CD4-positive, alpha-beta T cell treated with Interferon gamma for 1 hour (primary cell): ENCODE data around the gene NTM.

Experiments
- DNase-seq: peaks from one replicate; pipeline ENCODE4 v3.0.0-alpha.2; 2020

Gene NTM

DNA sequence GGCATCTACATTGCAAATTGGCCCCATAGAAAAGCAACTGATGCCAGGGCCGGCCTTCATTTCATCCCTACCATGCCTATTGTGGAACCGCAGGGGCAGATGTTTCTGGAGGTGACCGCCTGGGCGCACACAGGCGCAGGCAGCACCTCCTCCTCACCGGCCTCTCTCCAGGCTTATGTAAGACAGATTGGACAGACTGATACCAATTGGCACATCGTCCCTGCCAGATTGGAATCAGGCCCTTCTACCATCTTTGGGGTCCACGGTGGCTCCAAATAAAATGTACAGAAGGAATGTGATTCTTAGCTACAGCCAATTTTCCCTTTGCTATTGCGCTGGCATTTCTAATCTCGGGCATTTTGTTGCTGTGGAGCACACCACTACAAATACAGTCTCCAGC is 732.6 kb downstream of the NTM start:
- DNase-seq: no peak

DNA sequence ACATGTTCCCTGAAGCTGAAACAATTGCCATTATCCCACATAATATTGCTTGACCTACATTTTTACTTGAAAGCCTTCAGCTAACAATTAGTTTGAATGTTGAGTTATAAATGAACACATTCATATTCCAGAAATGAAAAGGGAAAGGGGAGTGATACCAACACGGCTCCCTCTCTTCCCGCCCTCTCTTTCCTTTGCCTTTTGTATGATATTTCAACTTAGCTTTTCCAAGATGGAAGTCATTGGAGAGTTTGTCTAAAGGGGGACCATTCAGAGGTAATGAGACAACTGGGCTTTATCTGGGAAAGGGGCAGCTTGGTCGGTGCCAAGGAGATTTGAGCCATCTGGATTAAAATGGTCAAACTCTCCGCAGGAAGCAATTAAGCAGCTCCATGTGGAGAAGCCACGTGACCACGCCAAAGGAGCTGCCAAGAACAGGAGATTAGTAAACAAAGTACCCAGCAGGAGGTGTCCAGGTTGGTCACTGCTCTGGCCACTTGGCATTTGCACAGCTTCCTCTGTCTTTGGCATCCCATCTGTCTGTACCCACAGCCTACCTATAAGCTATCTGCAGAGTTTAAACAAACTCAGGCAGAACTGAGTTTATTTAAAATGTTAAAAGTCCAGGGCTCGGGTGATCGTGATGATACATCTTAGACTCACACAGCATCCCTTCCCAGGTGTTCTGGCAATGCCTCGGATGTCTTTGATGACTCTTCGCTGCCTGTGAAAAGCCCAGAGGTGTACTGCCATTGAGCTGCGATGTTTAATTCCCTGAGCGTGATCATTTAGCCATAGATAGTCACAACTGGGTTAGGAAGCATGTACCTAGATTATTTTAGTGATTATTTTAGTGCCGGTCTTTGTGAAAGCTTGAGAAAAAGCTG is 735.9 kb downstream of the NTM start:
- no peak for DNase-seq

DNA sequence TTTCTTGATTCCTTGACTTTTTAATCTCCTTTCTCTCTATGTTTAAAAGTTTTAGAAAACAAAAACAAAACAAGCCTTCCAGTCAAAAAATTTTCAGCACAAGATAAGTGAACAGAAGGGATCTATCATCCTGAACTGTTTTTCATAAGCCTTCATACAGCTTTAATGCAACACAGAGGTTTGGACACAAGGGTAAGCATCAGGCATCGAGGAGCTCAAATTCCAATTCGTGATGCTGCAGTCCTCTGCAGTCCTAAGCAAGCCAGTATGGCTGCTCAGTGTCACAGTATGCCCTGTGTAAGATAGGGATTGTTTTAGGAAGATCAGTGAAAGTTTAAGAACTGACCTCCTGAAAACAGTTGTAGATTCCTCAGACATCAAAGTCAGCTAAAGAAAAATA is 740.9 kb downstream of the NTM start:
- no peak for DNase-seq

DNA sequence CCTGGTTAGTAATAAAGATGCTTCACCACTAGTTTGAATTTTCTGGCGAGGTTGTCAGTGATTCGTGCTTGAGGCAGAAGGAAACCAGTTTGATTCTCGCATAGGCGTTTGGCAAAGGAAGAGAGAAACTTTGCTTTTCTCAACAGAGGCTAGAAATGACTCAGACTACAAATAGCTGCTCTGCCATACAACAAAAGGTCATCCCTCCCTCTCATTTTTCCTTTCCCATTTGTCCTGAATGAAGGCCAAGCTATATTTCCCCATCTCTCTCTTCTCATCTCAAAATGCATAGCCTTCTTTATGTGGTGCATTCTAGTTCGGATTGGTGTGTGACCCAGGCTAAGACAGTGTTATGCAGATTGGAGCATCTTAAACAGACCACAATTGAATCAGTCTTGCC is 741.4 kb downstream of the NTM start:
- no peak for DNase-seq

DNA sequence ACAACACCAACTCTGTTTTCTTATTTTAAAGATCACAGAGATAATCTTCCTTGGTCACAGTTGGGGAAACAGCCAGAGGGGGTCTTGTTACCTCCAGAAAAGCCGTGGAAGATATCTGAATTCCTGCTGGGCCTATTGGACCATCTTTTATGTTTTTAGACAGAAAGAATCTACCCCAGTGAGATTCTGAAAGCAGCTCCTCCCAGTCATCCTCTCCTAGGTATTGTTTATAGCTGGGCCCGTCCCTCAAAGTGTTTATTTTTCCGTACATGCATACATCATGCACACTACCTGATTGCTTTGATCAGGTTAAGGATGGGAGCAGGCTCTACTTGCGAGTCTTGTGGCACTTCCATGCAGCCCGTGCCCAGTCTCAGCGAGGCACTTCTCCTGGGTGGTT is 742.4 kb downstream of the NTM start:
- no peak for DNase-seq

DNA sequence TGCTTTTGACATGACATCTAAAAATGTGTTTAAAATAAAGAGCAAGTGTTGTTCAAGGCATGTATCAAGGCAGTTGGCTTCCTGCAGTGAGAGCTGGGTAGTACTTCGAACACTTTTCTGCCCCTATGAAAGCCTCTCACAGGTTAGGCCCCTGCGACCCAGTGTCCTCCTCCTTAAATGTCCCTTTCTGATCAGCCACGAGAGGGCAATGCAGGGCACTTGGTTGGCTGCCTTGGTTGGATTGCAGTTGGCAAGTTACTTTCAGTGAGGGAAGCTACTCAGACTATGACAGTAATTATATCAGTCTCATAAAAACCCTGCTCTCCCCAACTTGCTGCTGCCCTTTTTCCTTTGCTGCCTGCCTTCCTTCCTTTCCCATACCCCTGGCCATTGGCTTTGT is 743.8 kb downstream of the NTM start:
- DNase-seq: peak; percentile 5

DNA sequence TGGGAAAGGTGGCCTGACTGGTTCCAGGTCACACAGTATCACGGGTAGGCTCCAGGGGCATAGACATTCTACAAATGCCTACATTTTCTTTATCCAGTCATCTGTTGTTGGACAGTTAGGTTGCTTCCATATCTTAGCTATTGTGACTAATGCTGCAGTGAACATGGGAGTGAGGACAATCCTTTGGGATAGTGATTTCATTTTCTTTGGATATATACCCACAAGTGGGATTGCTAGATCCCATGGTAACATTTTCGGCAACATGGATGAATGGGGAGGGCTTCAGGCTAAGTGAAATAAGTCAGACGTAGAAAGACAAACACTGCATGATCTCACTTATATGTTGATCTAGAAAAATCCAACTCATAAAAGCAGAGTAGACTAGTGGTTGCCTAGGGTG is 744.3 kb downstream of the NTM start:
- no peak for DNase-seq

DNA sequence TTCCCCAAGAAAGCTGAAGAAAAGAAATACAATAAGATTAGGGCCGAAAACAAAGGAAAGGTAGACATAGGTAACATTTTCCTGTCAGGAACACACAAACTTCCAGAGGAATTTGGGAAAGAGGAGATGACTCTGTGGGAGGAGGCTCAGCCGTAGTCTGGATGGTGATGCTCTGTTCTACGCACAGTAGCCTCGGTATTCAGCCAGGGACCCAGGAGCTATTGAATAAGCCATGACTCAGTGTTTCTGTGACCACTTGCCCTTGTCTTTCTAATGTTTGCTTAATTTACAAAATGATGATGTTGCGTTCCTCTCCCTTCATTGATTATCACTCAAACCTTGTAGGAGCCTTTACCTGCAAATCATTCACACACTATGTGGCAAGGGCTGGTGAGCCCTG is 745.0 kb downstream of the NTM start:
- no peak for DNase-seq

DNA sequence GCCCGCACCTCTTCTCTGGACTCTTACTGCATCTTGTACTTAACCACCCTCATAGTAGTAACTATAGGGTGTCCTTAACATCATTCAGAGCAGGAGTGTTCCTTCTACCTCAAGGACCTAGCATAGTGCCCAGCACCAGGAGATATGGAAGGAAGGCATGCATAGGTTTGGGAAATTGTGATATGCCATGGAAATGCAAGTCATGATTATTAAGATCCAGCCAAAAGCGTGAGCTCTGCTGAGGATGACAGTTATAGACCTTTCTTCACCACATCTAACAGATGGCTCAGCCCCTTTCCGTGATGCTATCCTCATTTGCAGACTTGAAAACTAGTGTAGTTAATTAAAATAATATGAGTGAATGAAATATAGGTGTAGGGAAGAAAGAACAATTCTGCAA is 746.1 kb downstream of the NTM start:
- no peak for DNase-seq

DNA sequence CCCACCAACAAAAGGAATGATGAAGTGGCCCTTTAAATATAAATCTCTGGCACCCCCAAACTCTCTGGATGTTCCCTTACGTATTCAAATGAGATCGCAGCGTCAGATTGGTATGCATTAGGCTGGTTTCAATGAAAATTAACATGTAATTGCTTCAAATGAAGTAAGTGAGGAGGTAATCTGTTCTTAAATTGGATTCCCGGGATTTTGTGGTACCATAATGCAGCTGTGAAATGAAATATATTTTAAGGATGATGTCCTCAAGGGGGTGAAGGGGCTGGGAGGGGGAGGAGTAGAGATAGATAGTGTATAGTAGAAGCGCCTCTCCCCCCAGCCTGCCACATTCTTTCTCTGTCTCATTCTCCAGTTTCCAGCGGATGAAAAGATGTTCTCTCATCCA is 748.2 kb downstream of the NTM start:
- DNase-seq: no peak

DNA sequence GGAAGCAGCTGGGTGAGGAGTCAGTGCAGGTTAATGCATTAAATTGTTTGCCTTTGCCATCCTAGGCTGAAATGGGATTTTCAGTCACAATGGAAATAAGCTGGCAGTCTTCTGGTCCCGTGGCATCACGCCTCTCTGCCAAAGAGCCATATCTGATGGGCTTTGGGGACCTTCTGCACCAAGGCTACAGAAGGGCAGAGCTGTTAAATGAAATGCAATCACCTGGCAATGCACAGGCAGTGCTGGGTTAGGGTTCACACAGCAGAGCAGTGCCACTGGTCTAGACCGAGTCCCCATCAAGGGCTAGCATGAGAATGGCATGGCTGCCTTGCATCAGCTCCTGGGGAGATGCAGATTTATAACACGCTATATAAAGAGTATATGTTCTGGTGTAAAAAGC is 749.2 kb downstream of the NTM start:
- DNase-seq: no peak

DNA sequence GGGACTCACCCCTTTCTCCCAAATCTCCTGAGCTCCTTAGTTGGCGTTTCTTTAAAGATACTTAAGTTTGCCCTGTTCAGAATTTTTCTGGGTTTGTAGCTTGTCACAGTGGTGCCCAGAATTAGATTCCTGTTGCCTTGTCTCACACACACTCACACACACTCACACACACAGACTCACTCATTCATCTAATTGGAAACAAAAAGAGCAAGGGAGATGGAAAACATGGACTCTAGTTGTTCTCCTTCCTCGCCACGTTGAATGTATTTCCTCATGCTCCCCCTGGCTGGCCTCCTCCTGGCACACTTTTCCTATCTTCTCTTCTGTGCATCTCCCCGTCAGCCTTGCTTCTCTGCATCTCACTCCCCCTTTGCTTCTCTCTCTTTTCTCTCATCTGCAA is 752.3 kb downstream of the NTM start:
- DNase-seq: no peak

DNA sequence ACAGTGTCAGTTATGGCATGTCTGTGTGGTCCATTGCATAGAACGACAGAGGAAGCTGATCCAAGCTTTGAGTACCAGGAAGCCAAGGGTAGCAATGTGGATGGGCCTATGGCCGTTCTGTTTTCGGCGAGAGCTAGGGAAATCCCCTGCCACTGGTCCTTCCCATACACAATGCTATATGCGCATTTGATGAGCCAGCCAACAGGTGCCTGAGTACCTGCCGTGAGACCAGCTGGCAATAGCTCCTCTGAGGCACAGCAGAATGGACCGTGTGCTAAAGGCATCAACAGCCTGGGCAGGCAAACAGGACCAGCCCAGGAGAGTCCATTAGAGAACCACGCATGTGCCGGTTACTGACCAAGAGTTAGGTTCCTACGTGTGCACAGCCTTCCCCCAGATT is 753.0 kb downstream of the NTM start:
- no peak for DNase-seq

DNA sequence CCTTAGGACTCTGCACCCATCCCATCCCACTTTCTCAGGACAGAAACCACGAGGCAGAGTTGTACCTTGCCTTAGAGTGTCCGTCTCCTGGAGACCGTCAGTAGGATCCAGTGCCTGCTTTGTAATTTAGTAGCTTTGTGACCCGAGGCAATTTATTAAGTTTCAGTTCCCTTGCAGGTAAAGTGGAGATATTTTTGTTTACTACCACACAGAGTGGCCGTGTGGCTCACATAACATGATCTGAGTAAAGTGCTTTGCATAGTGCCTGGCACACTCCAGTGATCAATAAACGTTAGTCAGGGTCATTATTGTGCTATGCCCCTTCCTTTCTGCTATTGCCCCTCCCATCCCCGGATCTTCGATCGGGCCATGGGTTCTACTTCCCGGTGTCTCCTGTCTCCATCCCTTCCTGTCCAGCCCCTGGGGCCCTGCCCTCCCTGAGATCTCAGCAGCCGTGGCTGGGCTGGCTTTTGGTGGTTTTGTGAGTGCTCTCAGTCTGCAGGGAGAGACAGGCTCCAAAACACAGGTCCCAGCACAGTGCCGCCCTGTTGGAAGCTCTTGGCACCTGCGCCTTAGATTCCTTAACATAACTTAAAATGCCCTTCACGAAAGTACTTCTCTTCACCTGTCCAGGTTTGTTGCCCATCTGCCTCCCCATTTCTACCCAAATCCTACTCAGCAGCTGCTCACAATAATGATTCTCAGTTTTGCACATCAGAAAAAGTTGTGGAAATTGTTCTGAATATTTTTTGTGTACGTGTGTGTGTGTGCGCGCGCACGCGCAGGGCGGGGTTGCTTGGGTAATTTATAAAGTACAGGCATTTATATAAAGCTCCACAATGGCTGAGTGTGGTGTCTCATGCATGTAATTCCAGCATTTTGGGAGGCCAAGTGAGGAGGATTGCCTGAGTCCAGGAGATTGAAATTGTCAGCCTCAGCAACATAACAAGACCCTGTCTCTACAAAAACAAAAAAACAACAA is 753.7 kb downstream of the NTM start:
- no peak for DNase-seq

DNA sequence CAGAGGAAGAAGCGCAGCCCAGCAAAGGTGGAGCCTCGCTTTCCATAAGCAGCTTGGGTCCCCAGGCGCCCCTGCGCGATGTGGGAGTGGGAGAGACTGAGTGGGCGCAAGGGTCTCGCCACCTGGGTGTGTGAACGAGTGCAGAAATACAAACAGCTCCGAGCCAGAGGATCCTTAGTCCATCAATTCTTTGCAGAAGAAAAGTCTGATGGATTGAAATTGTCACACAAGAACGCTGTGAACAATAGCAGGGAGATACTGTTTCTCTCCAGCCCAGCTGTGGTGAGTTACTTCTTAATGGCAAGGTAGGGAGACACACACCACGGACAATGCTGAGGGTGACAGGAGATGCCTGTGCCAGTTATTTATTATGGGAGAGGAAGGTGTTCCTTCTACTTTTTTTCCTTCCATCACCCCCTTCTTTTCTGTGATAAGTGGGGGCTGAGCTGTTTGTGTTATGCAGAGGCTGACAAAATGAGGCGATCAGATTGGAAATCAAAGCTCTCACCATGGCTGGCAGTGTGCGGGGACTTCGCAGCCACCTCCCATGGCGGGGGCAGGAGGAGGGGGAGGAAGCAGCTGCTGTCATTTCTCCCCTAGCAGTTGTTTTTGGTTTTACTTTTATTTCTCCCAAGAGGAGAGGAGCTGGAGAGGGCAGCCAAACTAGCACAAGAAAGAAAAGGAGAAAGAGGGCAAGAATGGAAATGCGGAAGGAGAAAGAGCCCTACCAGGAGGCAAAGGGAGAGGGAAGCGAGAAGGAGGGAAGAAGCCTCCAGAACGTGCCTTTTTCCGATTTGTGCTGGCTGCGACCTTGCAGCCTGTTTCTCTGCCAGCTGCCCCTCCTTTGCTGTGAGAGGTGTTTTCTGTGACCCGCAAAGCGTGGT is 755.8 kb downstream of the NTM start:
- no peak for DNase-seq

DNA sequence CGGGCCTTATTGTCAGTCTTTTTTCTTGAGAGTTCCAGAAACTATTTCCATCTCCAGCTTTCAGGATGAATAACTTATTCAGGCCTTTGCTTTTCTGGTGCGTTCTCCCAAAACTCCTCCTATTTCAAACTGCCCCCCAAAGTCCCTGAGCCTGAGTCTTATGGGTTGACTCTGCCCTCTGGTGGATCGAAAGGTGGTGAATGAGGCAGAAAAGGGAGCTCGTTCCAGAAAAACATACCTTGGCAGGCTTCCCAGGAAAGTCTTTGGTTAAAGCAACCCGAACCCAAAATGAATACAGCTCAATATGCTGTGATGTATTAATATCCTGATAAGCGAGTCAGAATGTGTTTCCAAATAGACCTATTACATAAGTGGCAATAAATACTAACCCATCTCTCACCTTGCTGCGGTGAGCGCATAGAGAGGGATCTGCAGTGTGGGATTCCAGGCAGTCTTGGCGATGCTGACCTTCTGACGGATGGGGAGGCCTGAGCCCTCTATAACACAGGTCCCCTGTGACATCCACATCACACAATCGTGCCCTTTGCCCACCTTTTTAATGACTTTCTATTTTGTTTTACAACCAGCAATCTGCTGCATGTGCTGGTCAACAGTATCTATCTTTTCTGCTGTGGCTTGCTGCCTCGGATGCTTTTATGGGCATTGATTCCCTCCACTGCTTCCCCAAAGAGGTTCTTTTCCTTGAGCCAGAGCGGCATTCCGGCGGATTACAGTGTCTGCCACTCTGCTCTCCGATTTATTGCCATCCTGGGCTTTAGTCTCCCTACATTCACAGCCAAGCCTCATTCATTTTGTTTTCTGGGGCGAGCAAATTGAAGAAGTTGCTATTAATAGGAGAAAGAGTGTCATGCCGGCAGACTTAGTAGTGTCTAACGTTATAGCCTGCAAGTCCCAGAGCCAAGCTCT is 756.8 kb downstream of the NTM start:
- no peak for DNase-seq

DNA sequence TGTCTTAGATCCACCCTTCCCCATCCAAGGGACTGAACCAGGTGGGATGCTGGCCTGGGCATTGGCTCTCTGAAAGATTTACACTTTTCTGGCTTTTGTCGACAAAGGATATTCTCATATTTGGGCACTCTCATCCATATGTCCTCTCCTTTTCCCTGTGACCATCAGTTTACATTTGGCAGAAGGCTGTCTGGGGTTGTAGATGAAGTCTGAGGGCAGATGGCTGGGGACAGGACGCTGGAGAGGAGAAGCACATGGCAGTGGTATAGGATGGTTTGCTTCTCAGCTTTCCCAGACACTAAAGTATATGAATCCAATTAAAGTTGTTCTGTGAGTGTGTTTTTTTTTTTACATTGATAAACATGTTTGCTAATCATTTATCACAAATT is 757.5 kb downstream of the NTM start:
- no peak for DNase-seq

DNA sequence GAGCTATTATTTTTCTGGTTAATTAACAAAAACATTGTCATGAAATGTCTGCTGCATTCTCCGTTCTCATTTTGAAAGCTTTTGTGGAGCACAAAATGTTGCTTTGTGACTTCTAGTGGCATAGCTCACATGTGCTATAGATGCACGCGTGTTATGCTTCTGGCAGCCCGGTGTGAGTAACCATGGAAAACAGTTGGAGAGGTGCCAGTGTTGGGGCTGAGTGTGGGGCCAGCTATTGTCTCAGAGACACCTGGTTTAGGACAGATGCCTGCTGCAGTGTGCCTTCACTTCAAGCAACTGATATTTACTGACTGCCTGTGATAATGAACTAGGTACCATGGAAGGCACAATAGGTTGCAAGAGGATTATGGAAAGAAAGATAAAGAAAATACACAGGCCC is 760.6 kb downstream of the NTM start:
- no peak for DNase-seq

DNA sequence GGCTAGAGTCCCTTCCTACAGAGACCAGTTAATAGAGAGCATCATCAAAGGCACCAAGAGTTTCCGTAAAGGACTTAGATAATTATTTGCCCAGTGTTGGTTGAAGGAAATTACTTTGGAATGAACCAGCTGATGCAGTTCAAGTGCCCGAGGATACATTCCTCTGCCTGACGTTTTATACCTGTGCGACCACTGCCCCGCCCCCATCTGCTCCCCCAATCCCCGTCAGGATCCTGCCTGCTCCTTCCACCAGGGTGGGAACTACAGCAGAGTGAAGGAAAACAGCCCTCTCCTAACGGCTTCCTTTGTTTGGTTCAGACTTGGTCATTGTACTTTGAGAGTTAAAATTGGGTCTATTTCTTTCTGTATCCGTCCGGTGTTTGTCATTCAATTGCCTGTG is 761.5 kb downstream of the NTM start:
- no peak for DNase-seq

DNA sequence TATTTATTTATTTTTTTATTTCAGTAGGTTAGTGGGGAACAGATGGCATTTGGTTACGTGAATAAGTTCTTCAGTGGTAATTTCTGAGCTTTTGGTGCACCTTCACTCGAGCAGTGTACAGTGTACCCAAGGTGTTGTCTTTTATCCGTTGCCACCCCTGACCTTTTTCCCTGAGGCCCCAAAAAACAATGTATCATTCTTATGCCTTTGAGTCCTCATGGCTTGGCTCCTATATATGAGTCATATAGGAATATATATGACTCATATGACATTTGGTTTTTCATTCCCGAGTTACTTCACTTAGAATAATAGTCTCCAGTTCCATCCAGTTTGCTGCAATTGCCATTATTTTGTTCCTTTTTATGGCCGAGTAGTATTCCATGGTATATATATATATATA is 763.9 kb downstream of the NTM start:
- no peak for DNase-seq

DNA sequence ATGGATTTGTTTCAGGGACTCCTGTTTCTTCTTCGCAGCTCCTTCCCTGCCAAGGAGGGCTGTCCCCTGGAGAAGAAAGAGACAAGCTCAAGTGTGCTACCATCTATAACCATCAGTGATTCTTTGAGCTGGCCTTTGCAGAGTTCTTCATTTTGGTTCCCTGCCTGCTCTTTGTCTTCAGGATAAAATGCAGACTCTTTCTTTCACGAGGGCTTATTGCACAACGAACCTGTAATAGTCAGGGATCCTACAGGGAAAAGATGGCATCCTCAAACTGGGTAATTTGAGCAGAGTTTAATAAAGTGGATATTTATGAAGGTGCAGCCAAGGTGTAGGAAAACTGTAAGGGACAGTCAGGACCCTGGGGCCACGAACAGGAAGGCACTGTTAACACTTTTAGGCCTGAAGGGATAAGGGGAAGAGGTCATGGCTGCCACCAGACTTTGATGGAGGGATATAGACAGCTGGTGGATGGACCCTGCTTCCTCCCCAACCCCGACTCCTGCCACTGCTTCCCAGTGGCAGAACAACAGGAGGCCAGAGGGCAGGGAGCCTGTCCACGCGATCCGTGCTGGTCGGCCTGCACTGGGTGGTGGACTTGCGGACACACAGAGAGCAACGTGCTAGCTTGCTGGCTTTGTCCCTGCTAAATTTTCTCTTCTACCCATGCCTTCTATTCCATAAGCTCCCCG is 767.0 kb downstream of the NTM start:
- no peak for DNase-seq
